COLO668 (cell line): Measurements from ENCODE around the gene VILL.

Experiments used
- DNase-seq: peaks from one replicate; lab custom pipeline; 2025; ENCODE audit not compliant: unreplicated experiment; lab: John Stamatoyannopoulos, UW

The VILL gene

DNA sequence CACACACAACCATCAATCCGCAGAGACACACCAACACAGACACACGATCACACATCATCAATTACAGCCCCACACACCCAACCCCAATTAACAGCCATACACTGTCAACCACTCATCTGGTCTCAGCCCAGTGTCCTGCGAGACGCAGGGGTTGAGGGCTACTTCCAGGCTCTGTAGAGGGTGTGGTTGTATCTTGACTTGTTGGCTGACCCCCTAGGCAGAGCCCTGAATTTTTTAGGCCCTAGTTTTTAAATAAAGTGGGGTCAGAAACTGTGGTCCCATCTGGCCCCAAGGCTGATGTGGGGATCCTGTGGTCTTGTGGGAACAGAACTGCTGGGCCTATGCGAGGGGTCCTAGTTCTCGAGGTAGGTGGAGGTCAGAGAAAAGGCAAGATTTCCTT, 9.2 kb downstream of the VILL start:
- no peak for DNase-seq

DNA sequence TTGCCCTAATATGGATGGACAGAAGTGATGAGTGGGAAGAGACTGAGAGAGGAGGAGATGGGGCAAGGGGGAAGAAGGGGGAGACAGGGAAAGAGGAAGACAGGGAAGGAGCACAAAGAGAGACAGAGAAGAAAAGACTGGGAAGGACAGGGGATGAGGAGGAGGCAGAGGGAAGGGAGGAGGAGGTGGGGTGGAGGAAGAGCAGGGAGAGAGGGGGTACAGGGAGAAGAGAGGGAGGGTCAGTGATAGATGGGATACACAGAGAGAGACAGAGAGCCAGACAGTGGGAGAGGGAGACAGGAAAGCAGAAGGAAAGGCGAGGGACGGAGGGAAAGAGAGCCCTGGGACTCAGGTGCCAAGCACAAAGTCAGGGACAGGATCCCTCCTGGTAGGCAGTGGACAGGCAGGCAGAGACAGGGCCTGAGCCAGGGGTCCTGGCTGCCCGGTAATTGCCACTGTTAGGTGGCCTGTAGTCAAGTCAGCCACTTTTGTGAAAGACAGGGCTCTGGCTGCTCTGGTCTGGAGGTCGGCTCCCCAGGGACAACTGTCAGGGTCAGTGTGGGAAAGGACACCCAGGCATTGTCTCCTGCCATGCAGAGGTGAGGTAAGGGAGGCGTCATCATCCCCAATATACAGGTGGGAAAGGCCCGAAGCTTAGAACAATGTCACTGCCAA, 9.8 kb downstream of the VILL start:
- no peak for DNase-seq

DNA sequence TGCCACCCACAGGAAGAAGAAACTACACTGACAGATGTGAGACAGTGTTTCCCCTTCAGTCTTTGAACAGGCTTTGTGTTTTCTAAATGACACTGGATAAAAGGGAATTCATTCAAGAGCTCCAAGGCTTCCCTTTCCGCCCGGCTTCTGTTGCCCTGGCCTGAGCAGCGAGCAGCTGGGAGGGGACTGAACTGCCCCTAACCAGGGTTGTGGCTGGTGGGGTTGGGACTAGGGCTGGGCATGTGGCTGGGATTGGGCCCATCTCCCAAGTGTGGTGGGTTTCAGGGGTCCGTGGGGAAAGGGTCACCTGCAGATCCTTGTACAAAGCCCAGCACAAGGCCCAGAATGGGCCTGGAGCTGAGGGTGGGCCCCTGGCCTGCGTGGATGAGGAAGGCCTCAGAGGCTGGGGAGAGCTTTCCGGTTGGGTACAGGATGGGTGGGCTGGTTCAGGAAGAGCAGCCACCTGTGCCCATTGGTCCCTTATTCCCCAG, 10.4 kb downstream of the VILL start:
- DNase-seq = no peak

- peak; percentile 39 for DNase-seq
These were observed 11.0 kb downstream of the VILL start for GRCh38 chr3:38001456-38002081.

DNA sequence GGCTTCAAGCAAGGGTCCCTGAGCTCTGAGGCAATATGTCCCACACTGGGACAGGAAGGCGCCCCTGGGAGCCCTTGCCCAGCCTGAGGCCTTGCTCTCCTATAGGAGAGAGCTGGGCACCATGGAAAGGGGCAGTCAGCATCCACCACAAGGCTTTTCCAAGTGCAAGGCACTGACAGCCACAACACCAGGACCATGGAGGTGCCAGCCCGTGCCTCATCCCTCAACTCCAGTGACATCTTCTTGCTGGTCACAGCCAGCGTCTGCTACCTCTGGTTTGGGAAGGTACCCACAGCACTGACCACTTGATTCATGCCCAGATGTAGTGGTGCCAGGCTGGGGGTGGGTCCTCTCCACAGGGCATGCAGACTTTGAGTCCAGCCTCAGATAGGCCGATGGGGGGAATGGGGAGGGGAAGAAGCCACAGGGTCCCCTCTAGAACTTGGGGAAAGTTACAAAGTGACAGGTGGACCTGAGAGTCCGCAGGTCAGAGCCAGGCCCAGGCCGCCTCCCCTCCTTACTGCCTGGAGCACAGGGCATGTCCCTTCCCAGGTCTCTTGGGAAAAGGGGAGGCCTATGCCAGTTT, 11.8 kb downstream of the VILL start:
- no peak for DNase-seq

DNA sequence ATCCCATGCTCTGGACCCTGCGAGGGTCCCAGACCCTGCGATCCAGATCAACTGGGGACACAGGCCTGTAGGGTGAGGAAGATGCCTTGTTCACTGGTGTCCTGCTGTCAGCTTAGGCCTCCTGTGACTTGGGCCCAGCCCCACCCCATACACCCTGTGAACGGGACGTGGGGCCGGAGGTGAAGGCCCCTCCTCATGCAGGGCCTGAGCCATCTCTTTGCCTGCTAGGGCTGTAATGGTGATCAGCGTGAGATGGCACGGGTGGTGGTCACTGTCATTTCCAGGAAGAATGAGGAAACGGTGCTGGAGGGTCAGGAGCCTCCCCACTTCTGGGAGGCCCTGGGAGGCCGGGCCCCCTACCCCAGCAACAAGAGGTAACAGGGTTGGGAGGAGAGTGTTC, 12.4 kb downstream of the VILL start:
- no peak for DNase-seq

DNA sequence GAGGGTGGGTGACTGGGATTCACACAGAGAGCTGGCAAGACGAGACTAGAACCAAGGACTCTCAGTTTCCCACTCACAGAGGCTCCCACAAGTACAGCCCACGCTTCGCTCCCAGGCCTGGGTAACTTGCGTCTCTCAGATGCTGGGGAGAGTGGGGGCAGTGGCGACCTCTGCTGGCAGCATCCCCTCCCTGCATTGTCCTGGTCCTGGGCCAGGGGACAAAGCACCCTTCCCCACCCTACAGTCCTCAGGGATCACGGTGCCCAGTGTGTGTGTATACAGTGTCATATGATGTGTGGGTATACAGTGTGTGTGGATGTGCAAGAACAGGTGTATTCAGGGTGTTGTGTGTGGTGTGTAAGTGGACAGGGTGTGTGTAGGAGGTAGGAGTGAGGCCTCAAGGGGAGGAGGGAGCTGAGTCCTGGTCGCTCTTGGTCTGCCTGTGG, 12.8 kb downstream of the VILL start:
- peak; percentile 28 for DNase-seq

DNA sequence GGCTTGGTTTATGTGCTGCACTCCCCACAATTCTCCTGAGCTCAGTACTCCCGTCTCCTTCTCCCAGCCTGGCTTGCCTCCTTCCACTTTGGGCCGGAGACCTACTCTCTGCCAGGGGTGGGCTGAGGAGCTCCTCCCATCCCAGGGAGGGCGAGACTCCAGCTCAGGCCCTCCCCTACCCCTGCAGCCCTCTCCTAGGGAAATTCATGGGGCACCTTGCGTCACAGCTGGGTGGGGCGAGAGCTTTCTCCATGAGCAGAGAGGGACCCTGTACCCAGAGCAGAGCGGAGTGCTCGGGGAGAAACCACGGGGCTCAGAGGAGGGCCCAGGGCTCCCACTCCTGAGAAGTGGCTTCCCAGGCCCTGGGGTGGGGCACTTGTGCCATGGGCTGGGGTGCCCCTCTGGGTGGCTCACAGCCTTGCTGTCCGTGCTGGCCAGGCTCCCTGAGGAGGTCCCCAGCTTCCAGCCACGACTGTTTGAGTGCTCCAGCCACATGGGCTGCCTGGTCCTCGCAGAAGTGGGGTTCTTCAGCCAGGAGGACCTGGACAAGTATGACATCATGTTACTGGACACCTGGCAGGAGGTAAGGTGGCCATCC, 13.3 kb downstream of the VILL start:
- DNase-seq = no peak

GRCh38 chr3:38004415-38005075, 14.0 kb downstream of the VILL start:
- DNase-seq = peak; percentile 74

DNA sequence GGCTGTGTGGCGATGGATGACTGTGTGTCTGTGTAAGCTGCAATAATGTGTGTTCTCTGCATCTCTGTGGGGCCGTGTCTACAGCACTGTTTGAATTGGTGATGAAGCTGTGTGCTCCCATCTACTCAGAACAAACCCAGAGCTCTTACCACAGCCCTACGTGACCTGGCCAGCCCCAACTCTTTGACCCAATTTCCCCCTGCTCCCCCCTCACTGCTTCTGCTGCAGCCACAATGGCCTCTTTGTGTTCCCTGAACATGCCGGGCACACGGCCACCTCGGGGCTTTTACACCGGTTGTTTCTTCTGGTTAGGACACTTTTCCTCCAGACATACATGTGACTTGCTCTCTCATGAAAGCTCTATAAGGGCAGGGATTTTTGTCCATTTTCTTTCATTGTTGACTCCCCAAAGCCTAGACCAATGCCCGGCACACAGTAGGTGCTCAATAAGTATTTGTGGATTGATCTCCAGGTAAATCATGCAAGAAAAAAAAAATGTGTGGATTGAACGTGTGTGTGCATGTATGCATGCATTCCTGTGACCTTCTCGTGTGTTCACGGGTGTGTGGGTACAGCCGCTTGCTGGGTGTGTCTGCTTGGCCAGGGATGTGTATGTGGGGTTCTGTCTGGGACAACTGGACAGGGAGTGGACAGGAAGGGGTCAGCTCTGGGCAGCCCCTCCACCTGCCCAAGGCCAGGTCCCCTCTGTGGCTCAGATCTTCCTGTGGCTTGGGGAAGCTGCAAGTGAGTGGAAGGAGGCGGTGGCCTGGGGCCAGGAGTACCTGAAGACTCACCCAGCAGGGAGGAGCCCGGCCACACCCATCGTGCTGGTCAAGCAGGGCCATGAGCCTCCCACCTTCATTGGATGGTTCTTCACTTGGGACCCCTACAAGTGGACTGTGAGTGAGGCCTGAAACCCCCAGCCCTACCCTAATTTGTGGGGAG, 14.8 kb downstream of the VILL start:
- no peak for DNase-seq

GRCh38 chr3:38006031-38006430, 15.4 kb downstream of the VILL start:
- DNase-seq = no peak

DNA sequence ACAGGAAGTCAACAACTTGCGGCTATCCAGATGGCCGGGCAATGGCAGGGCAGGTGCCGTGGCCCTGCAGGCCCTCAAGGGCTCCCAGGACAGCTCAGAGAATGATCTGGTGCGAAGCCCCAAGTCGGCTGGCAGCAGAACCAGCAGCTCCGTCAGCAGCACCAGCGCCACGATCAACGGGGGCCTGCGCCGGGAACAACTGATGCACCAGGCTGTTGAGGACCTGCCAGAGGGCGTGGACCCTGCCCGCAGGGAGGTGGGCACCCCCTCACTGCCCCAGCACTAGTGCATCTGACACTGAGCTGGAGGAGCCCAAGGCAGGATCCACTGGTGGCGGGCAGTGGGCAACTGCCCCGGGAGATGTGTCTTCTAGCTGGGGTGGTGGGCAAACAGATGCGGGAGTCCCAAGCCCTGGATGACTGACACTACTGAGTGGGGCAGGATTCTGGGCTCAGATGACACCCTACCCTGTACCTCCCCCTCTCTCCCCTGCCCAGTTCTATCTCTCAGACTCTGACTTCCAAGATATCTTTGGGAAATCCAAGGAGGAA, 15.9 kb downstream of the VILL start:
- no peak for DNase-seq

DNA sequence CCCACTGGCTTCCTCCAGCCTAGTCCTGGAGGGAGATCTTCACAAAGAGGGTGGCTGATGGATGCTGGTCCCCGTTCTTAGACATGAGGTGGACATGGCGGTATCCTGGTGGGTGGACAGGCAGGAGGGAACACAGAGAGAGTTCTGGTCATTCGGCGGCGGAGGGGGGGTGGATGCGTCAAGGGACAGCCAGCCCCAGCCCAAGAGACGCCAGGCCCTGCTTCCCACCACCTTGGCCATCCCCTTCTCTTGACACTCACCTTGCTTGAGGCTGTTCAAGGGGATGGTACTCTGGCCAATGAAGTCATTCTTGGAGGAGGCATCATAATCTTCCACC, 17.1 kb downstream of the VILL start:
- DNase-seq = no peak

DNA sequence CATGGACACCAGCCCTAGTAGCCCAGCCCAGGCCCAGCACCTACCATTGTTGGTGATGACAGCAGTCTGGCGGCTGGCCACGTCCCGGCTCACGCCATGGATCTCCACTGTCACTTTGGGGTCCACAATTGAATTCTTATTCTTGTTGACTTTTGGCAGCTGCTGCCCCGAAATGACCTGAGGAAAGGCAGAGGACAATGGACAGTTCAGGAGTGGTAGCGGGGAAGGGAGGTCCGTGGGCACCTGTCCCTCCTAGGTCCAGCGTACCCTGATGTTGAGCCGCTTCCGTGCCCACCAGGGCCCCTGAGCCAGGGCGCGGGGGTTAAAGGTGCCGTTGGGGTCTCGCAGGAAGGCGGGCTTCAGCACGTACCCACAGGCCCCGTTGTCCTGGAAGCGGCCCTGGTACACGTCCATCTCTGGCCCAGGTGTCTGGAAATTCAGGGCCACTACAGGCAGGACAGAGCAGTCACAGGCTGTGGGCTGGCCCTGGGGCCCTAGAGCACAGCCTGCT, 17.7 kb downstream of the VILL start:
- no peak for DNase-seq

- DNase-seq = no peak
These were observed 18.5 kb downstream of the VILL start for GRCh38 chr3:38008971-38009580.

GRCh38 chr3:38009807-38010591, 19.4 kb downstream of the VILL start:
- DNase-seq = no peak

- no peak for DNase-seq
These were observed 20.5 kb downstream of the VILL start for GRCh38 chr3:38011111-38011510.

DNA sequence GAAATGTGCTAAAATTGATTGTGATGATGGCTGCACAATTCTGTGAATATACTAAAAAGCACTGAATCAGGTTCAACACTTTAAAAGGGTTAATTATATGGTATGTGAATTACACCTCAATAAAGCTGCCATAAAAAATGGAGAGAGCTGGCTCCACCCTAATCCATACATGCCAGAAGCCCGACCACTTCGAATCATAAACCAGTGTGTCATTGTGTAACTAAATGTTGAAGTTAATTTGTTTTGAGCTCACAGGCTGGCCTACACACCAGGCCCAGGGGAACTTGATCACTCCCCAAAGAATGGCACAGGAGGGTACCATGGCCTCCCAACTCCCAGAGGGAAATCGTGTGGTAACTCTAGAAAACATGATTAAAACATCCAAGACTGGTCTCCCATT, 24.9 kb downstream of the VILL start:
- DNase-seq = no peak

DNA sequence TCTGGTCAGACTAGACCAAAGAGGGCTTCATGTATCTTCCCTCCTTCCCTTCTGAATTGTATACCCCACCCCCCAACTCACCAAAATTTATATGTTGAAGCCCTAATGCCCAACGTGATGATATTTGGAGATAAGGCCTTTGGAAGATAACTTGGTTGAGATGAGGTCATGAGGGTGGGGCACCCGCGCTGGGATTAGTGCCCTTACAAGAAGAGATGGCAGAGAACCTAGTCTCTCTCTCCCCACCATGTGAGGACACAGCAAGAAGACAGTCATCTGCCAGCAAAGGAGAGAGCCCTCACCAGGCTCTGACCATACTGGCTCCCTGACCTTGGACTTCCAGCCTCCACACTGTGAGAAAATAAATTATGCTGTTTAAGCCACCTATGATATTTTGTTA, 25.4 kb downstream of the VILL start:
- DNase-seq = no peak
